Measurements from ENCODE around the gene MCCD1. TPM values are rescaled to one million over a fixed set of nuclear protein-coding genes. Genes with fewer than 3 reads are reported as not detected.

MCCD1 gene
- not detected for total RNA-seq
- total RNA-seq (2013): not detected

GRCh38 chr6:31528821-31529328, at the start of gene MCCD1:
Gene MCCD1, plus strand, starts transcription at chr6:31528962. Its CDS starts 53 bp downstream, at chr6:31529015.
- no peak within 1 kb of the TSS for H3K4me3 Mint-ChIP-seq
- Histone ChIP-seq H3K4me3 (ENCODE audit: low read length) (no peak within 1 kb of the TSS), H3K27me3 (ENCODE audit: control insufficient read depth, insufficient read depth, low read length) (no peaks in the 10 kb centered on the region), H3K27ac (ENCODE audit: low read length) (no peak within 1 kb of the TSS), H3K4me1 (ENCODE audit: control insufficient read depth, insufficient read depth, low read length) (no peaks in the 10 kb centered on the region), H3K9me3 (ENCODE audit: control insufficient read depth, insufficient read depth, low read length) (no peaks in the 10 kb centered on the region), H3K36me3 (ENCODE audit: control insufficient read depth, insufficient read depth, low read length) (peaks cover 42% of the 10 kb centered on the region)
- H3K27me3 Mint-ChIP-seq (ENCODE audit: low read depth in 2 of 2): no peaks in the 10 kb centered on the region
- H3K9me3 Mint-ChIP-seq: no peaks in the 10 kb centered on the region
- H3K27ac Mint-ChIP-seq: peak within 1 kb of the TSS; percentile 70 to 71
- ATAC-seq (peak in 1 of 3 donors; percentile 24), DNase-seq (no peak)
- intact Hi-C loops (cut with micrococcal nuclease): no loop called here
- peaks cover 11 to 19% of the 10 kb centered on the region in 2 donors for H3K4me1 Mint-ChIP-seq
- 89% methylated on average over 6 of the region's 7 CpGs for WGBS (ENCODE audit: insufficient coverage)
- H3K36me3 Mint-ChIP-seq: peaks cover 8% of the 10 kb centered on the region
- no peak for TF ChIP-seq CTCF (IDR thresholded peaks at IDR 0.05)

- Mint-ChIP-seq H3K27ac (no peak overlapping the region), H3K4me3 (no peak overlapping the region), H3K27me3 (ENCODE audit: low read depth in 2 of 2) (no peaks in the 10 kb centered on the region), H3K9me3 (no peaks in the 10 kb centered on the region), H3K4me1 (peaks cover 10 to 21% of the 10 kb centered on the region in 2 donors), H3K36me3 (no peaks in the 10 kb centered on the region)
- H3K27me3 ChIP-seq (ENCODE audit: control insufficient read depth, insufficient read depth, low read length): no peaks in the 10 kb centered on the region
- ATAC-seq (no peak), DNase-seq (no peak)
- no peak overlapping the region for H3K4me3 ChIP-seq (ENCODE audit: low read length)
- no peaks in the 10 kb centered on the region for H3K9me3 ChIP-seq (ENCODE audit: control insufficient read depth, insufficient read depth, low read length)
- intact Hi-C loops (cut with micrococcal nuclease): no loop called here
- WGBS (ENCODE audit: insufficient coverage): 90% methylated on average over 2 of the region's 5 CpGs
- no peak overlapping the region for H3K27ac ChIP-seq (ENCODE audit: low read length)
- H3K36me3 ChIP-seq (ENCODE audit: control insufficient read depth, insufficient read depth, low read length): peaks cover 2% of the 10 kb centered on the region
- H3K4me1 ChIP-seq (ENCODE audit: control insufficient read depth, insufficient read depth, low read length): peaks cover 10% of the 10 kb centered on the region
- no peak for TF ChIP-seq CTCF (IDR thresholded peaks at IDR 0.05)
Measured at GRCh38 chr6:31479151-31479932, 49.4 kb upstream of the MCCD1 start.

GRCh38 chr6:31479933-31480535, 48.7 kb upstream of the MCCD1 start:
- Mint-ChIP-seq H3K36me3 (no peaks in the 10 kb centered on the region), H3K27ac (no peak overlapping the region), H3K9me3 (no peaks in the 10 kb centered on the region), H3K4me3 (no peak overlapping the region), H3K4me1 (peaks cover 7 to 21% of the 10 kb centered on the region in 2 donors), H3K27me3 (ENCODE audit: low read depth in 2 of 2) (no peaks in the 10 kb centered on the region)
- Histone ChIP-seq H3K27me3 (ENCODE audit: control insufficient read depth, insufficient read depth, low read length) (no peaks in the 10 kb centered on the region), H3K4me1 (ENCODE audit: control insufficient read depth, insufficient read depth, low read length) (peaks cover 3% of the 10 kb centered on the region), H3K36me3 (ENCODE audit: control insufficient read depth, insufficient read depth, low read length) (peaks cover 2% of the 10 kb centered on the region), H3K9me3 (ENCODE audit: control insufficient read depth, insufficient read depth, low read length) (no peaks in the 10 kb centered on the region), H3K27ac (ENCODE audit: low read length) (no peak overlapping the region), H3K4me3 (ENCODE audit: low read length) (no peak overlapping the region)
- DNase-seq: no peak
- ATAC-seq: no peak
- intact Hi-C loops (cut with micrococcal nuclease): no loop called here
- 100% methylated on average over 1 of the region's 3 CpGs for WGBS (ENCODE audit: insufficient coverage)
- TF ChIP-seq CTCF (IDR thresholded peaks at IDR 0.05): no peak

All from natural killer cell (primary cell).